ENCODE results near the gene STAT5B.
"Not testable (repeated sequence)": the region's sequence is repeated elsewhere in the genome, so short reads cannot be mapped to it uniquely, and the experiment has no call there.

STAT5B gene

GRCh38 chr17:42192189-42193126 lies 83.7 kb downstream of the STAT5B start:
- no peak for DNase-seq

DNA sequence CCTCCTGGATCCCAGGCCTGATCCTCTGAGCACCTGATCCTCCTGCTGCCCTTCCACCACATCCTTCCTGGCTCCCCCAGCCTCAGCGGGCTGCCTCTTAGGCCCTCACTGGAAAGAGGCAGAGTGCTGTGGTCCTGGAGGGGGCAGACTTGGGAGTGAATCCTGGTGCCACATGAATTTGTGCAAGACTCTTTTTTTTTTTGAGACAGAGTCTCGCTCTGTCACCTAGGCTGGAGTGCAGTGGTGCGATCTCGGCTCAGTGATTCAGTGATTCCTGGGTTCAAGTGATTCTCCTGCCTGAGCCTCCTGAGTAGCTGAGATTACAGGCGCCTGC lies 84.9 kb downstream of the STAT5B start:
- no peak for DNase-seq

DNA sequence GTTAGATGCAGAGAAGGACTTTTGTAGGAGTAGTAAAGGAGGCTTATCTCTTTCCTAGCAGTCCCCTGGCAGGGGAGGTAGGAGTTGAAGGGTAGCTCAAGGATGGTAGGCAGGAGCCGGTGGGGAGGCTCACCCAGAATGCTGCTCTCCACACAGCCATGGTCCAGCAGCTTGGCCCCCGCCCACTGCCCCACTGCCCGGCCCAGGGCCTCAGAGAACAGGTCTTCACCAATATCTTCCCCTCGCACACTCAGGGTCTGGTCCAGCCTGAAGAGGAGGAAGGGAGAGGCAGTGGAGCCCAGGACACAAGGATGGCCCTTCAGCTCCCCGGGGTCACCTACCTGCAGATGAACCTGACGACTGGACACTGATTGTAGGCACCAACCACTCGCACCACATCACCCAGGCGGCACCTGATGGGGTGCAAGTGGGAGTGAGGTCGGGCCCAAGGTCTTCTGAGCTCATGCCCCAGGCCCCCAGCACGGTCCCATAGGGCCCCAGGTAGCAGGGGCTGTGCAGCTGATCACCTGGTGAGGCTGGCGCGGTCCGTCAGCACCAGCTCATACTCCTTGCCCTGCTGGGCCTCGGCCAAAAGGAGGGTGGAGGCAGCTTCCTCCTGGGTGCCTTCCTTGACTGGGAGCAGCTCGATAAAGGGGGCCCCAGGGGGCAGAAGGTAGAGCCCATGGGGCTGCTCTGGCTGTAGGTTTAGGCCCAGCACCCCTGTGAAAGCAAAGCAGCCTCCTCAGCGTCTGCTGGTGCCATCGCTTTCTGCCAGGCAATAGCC lies 85.5 kb downstream of the STAT5B start:
- DNase-seq, result no peak

GRCh38 chr17:42189651-42189965 lies 86.6 kb downstream of the STAT5B start:
- DNase-seq, result no peak

- no peak for DNase-seq
Measured at GRCh38 chr17:42188749-42189650, 87.2 kb downstream of the STAT5B start.

- no peak for DNase-seq
Measured at GRCh38 chr17:42187833-42188232, 88.4 kb downstream of the STAT5B start.

DNA sequence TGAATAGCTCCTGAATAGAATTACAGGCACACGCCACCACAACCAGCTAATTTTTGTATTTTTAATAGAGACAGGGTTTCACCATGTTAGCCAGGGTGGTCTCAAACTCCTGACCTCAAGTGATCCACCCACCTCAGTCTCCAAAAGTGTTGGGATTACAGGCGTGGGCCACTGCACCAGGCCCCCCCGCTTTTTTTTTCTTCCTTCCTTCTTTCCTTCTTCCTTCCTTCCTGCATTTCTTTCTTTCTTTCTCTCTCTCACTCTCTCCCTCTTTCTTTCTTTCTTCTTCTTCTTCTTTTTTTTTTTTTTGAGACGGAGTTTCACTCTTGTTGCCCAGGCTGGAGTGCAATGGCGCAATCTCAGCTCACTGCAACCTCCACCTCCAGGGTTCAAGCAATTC lies 90.0 kb downstream of the STAT5B start:
- not testable (repeated sequence) for DNase-seq

DNA sequence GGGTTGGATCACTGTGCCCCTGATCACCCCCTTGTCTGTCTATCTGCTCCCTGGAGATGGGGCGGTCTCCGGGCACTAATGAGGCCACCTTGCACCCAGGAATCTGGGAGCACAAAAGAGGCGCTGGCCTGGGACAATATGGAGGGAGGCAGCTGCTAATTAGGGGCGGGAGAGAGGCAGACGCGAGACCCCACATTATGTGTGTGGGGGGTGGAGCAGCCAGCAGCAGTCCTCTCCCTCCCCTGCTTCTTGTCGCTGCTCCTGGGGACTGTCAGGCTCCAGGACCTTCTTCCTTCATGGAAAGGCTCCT lies 90.6 kb downstream of the STAT5B start:
- no peak for DNase-seq

DNA sequence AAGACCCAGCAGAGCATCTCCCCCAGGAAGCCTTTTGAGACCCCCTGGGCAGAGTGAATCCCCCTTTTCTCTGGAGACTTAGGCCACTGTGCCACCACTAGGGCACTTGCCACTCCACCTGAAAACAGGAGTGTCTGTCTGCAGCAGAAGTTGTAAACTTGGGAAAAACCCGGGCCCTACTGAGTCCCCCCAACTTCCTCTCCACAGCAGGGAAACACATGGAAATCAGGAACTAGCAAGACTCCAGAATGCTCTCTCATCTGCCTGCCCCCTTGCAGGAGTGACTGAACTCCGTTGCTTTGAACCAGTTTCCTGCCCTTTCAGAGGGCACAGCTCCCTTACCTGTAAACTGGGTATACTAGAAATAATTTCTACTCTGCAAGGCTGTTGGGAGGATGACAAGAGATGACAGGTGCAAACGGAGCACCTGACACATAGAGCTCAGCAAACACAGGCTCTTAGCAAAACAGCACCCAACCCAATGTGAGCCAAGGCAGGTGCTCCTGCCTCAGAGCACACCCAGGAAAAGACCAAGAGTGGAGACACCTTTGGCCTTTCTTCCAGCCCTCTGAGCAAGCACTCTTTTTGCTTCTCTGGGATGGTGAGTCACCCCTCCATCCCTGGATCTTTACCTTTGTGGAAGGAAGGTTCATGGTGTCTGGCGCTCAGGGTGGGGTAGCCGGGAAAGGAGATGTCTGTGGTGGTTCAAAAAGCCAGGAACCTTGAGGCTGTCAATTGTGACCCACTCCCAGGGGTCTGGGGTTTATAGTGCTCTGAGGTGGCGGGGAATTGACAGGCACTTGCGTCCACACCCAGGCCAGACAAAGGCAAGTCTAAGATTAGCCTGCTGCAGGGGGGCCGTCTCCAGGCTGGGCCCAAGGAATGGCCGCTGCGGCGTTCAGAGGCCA lies 91.2 kb downstream of the STAT5B start, which contains the start of gene HCRT:
TSS of gene HCRT (minus strand) at position 740 of the 908 bp plus-strand sequence. CDS start at position 653, 87 bp downstream.
- no peak for DNase-seq

DNA sequence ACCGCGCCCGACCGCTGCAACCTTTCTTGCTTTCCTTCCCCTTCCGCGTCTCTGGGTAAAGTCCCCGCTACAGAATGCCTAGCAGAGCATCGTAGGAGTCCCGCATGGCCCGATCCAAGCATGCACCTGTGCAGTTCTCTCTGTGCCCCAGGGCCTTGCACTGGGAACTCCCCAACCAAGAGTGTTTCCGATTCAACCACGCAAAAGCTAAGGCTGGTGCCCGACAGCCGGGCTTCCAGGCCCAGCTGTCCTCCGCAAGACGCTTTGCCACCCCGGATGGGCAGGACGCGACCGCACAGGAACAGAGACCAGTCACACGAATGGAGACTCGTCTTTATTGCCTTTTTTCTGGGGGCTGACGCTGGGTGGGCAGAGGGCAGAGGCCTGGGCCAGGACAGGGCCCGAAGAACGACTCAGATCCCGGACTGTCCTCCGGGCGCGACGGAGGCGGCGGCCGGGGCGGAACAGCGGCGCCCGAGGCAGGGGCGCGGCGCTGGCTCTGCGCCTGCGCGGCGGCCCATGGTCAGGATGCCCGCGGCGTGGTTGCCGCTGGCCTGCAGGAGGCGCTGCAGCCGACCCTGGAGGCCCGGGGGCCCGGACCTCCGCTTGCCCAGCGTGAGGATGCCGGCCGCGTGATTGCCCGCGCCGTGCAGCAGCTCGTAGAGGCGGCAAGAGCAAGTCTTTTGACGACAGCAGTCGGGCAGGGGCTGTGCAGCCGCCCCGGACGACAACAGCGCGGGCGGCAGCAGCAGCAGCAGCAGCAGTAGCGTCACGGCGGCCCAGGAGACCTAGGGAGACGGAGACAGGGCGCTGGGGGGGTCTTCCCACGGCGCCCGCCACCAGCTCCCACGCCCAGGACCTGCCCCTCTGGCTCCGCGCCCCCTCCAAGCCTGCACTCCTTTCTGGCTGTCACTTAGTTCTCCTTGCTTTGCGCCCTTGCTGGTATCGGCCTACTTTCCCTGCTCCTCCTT lies 92.2 kb downstream of the STAT5B start:
- DNase-seq, result peak; percentile 90

- DNase-seq, result no peak
Measured at GRCh38 chr17:42182927-42183734, 93.1 kb downstream of the STAT5B start.

DNA sequence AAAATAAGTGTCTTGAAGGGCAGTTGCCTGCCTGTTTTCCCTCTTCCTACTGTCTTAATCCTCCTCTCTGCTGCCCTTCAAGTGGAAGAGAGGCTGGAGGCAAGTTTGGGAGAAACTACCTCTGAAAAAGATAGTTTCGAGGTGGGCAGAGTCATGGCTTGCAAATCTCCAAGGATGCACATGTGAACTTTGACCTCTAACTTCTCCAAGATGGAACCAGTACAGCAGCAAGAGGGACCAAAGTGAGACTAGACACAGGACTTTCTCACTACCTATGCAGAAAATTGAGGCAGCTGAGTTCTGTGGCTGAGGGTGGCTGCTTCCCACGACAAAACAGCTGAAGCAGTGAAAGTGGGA lies 94.4 kb downstream of the STAT5B start:
- no peak for DNase-seq

DNA sequence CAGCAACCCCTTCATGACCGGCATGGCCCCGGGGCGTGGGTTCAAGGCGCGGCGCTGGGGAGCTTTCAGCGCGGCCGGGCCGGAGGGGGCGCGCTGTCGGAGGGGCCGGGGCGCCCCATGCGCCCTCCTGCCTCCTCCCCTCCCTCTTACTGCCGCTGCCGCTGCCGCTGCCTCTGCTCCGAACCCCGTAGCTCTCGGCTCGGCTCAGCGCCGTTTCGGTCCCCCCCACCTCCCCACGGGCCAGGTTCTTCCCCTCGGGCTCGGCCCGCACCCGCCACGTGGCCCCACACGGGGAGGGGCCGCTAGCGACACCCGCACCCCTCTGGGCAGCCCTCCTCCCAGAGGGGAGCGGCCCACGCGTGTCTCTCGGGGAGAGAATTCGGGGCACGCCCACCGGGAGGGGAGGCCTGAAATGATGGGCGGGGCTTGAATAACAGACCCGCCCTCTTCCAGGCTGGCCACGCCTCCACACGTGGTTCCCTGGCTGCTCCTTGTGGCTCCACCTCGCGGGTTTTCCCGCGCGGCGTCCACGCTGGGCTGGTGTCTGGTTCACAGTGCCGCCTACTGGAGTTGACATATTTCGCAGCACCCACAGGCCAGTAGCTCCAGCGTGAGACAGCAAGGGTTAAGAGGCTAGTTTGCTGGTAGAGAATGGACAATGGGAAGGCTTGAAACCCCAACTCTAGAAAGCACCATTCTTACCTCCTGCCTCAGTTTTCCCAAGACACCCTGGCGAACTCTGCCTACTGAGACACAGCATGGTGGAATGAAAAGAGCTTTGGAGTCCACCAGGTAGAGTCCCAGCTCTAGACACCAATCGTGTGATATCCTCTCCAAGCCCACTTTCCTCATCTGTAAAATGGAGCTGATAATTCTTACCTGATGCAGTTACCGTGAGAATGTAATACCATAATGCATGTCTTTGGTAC lies 95.0 kb downstream of the STAT5B start, which contains the start of gene KCNH4:
TSS of gene KCNH4 (minus strand) at position 221 of the 929 bp plus-strand sequence. CDS start at position 24, 197 bp downstream.
- peak; percentile 82 for DNase-seq

DNA sequence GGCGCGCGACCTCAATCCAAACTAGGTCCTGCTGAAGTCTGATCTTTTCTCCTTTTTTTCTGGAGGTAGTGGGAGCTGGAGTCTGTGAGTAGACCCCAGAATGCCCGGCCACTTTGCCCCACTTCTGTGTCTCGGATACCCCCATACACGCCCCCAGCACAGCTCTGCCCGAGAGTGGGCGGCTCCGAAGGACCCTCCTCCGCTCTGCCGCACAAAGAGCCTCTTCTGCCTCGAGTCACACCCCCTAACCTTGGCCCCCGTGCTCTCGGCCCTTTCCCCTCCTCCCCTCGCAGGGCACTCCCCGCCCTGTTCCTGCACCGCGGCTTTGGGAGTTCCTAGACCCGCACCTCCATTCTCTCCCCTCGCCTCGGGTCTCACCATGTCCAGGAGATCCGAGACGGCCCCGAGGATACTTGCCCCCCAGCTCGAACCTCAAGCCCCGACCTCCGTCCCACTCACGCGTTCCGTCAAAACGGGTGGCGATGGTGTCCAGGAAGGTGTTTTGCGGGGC lies 95.7 kb downstream of the STAT5B start:
- no peak for DNase-seq

DNA sequence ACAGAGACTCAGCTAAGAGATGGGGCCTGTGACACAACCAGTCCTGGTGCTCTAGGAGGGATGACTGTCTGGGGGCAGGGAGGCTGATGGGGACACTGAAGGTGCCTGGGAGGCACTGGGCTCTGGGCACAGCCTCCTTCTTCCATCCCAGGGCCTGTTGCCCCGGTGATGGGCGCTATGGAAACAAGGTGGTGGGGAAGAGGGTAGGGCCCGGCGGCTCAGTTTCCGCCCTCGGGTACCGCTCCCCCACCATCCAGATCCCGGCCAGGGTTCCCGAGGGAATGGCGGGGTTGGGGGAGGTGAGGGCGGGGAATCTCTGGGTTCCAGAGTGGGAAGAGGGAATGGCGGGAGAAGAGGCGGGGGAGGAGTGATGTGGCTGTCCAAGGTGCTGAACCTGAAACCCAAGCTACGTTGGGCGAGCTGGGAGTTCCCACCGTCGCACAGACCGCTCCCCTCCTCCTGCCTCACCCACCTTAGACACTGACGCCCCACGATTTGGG lies 96.2 kb downstream of the STAT5B start:
- DNase-seq, result no peak

- no peak for DNase-seq
Measured at GRCh38 chr17:42179335-42179734, 96.9 kb downstream of the STAT5B start.

DNA sequence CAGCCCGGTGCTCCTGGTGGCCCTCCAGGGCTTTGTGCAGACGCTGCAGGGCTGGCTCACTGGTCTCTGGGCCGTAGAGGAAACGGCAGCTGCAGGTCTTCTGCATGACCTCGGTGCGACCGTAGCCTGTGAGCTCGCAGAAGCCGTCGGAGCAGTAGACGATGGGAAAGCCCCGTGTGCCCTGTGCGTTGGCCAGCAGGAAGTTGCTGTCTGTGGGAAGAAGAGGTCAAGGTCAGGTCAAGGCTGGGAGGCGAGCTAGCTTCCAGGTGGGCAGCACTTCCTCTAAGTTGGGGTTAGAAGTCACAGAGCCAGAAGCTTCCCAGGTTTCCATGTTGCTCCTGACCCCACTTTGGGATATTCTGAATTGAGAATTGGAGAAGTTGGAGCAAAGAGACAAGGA lies 97.4 kb downstream of the STAT5B start:
- DNase-seq, result peak; percentile 49

GRCh38 chr17:42177684-42178083 lies 98.5 kb downstream of the STAT5B start:
- no peak for DNase-seq

Data from activated CD4-positive, CD25-positive, alpha-beta regulatory T cell treated with anti-CD3 and anti-CD28 coated beads, Interleukin-2, amount 50 U/mL, for 72 hours (primary cell).